22Rv1 (cell line): ENCODE data around the gene FMN1.

Experiments
- CTCF ChIP-seq: fragments of 450-650 bp; IDR thresholded peaks from 2 replicates; pipeline ENCODE4 v1.5.1; 2017; ENCODE audit warnings: mild to moderate bottlenecking
- ZFX ChIP-seq: fragments of 450-650 bp; IDR thresholded peaks from 2 replicates; pipeline ENCODE4 v1.6.1; 2017; ENCODE audit warnings: antibody characterized with exemption, borderline replicate concordance

GRCh38 chr15:32765236-32765635 lies 429.3 kb downstream of the FMN1 start:
- no peak for TF ChIP-seq CTCF
- TF ChIP-seq ZFX, result no peak
